AG09309 (cell line): ENCODE results near the gene MTHFR.

Experiments used
- DNase-seq: peaks from one replicate; pipeline ENCODE4 v3.0.0-alpha.2; 2010; ENCODE audit warnings: low read depth
- H3K4me3 ChIP-seq: 2 replicates; pipeline ENCODE4 v1.5.1; 2011; ENCODE audit warnings: mild to moderate bottlenecking, low read depth, low read length, moderate library complexity; ENCODE audit not compliant: control insufficient read depth
- CTCF ChIP-seq: IDR thresholded peaks from 2 replicates; pipeline ENCODE4 v1.5.1; 2011; ENCODE audit warnings: mild to moderate bottlenecking, low read depth, low read length, inconsistent platforms; ENCODE audit not compliant: insufficient read depth, control insufficient read depth; ENCODE audit errors: missing control alignments

Gene MTHFR

DNA sequence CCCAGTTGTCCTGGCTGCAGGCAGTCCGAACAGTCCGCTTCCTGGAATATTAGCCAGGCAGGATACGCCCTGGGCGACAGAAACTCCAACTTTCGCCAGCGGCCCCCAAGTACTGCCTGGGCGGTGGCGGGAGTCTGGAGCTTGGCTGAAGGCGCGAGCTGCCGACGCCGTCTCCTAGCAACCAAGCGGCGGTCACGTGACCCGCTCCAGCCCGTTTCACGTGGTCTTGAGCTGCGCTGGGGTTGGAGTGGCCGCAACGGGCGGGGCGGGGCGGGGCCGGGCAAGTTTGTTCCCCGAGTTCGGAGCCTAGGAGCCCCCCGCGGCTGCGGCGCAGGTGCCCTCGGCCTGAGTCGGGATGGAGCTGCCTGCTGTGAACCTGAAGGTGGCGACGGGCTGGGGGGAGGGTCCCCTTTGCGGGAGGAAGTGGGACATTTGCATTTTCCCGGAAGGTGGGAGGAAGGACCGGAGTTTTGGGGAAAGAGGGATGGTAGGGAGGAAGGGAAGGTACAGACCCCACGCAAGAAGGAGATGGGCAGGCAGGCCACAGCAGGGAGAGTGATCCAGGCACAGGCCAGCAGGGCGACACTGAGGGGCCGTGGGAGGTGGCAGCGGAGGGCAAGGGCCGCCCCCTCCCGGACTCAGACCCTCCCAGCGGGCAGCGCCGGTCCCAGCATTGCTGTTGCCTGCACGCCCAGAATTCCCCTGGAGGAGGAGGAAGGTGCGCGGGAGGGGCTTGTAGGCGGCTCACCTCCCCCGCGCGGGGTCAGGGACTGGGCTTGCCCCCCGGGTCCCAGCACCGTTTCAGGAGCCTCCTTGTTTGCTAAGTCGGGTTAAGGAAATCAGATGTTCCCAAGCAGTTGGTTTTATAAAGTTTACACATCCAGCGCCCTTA, 69.7 kb downstream of the MTHFR start, which contains the start of gene AGTRAP:
Gene AGTRAP (plus strand): TSS at position 283 of the 892 bp plus-strand sequence. CDS start 73 bp downstream, at position 356.
- DNase-seq, result peak; percentile 43
- peak within 1 kb of the TSS; percentile 74 for H3K4me3 ChIP-seq
- peak; percentile 2 for TF ChIP-seq CTCF
